RWPE2 (cell line): ENCODE measurements around the gene SLC45A3.
A peak's percentile ranks its signal among the peaks of the same experiment; 100 is the strongest.

Source experiments
- ATAC-seq: fragments of 200-7000 bp; cut with Tn5 transposase; 3 replicates; pipeline ENCODE4 v1.9.1; 2021; ENCODE audit warnings: low read depth
- DNase-seq: peaks from one replicate; pipeline ENCODE4 v3.0.0-alpha.2; 2020; ENCODE audit warnings: low spot score
- H3K27ac ChIP-seq: fragments of 450-650 bp; 2 replicates; pipeline ENCODE4 v1.5.1; 2017; ENCODE audit warnings: mild to moderate bottlenecking; ENCODE audit not compliant: poor library complexity, severe bottlenecking
- H3K27me3 ChIP-seq: fragments of 250-450 bp; sonication (Bioruptor Pico); 2 replicates; pipeline ENCODE4 v1.5.1; 2021; ENCODE audit warnings: mild to moderate bottlenecking, moderate library complexity; ENCODE audit not compliant: insufficient read depth, poor library complexity, severe bottlenecking
- H3K36me3 ChIP-seq: fragments of 250-450 bp; sonication (Bioruptor Pico); 2 replicates; pipeline ENCODE4 v1.5.1; 2020; ENCODE audit warnings: low read depth, mild to moderate bottlenecking, moderate library complexity
- H3K4me1 ChIP-seq: fragments of 250-450 bp; sonication (Bioruptor Pico); 2 replicates; pipeline ENCODE4 v1.5.1; 2021; ENCODE audit warnings: mild to moderate bottlenecking, moderate library complexity; ENCODE audit not compliant: insufficient read depth, poor library complexity, severe bottlenecking
- H3K4me3 ChIP-seq: fragments of 250-450 bp; sonication (Bioruptor Pico); 2 replicates; pipeline ENCODE4 v1.5.1; 2021; ENCODE audit warnings: mild to moderate bottlenecking, moderate library complexity; ENCODE audit not compliant: severe bottlenecking
- H3K9me3 ChIP-seq: fragments of 250-450 bp; sonication (Bioruptor Pico); 2 replicates; pipeline ENCODE4 v1.5.1; 2021; ENCODE audit warnings: mild to moderate bottlenecking, moderate library complexity; ENCODE audit not compliant: severe bottlenecking
- CTCF ChIP-seq: fragments of 450-650 bp; IDR thresholded peaks from one replicate; pipeline ENCODE4 v1.5.1; 2017; ENCODE audit warnings: mild to moderate bottlenecking, moderate library complexity; ENCODE audit not compliant: poor library complexity, severe bottlenecking

Gene SLC45A3

GRCh38 chr1:205700865-205701401, 20.6 kb upstream of the SLC45A3 start:
- no peaks in the 10 kb centered on the region for H3K36me3 ChIP-seq
- no peak overlapping the region for H3K27ac ChIP-seq
- ATAC-seq (peak; percentile 30; the same call in 2 of the 3 replicates), DNase-seq (no peak)
- H3K4me1 ChIP-seq, result no peaks in the 10 kb centered on the region
- TF ChIP-seq CTCF, result no peak
- H3K27me3 ChIP-seq, result no peaks in the 10 kb centered on the region
- no peak overlapping the region for H3K4me3 ChIP-seq
- H3K9me3 ChIP-seq, result no peaks in the 10 kb centered on the region

GRCh38 chr1:205699416-205699815, 19.1 kb upstream of the SLC45A3 start:
- Histone ChIP-seq H3K36me3 (no peaks in the 10 kb centered on the region), H3K27ac (no peak overlapping the region), H3K4me1 (no peaks in the 10 kb centered on the region), H3K9me3 (no peaks in the 10 kb centered on the region), H3K4me3 (no peak overlapping the region), H3K27me3 (no peaks in the 10 kb centered on the region)
- no peak for TF ChIP-seq CTCF
- no peak for ATAC-seq
- DNase-seq, result no peak

- TF ChIP-seq CTCF, result no peak
- H3K4me1 ChIP-seq, result no peaks in the 10 kb centered on the region
- no peaks in the 10 kb centered on the region for H3K27me3 ChIP-seq
- H3K27ac ChIP-seq, result no peak overlapping the region
- H3K36me3 ChIP-seq, result no peaks in the 10 kb centered on the region
- DNase-seq (no peak), ATAC-seq (no peak)
- H3K9me3 ChIP-seq, result no peaks in the 10 kb centered on the region
- no peak overlapping the region for H3K4me3 ChIP-seq
Observed at GRCh38 chr1:205698921-205699320, 18.6 kb upstream of the SLC45A3 start.

GRCh38 chr1:205693421-205693991, 13.2 kb upstream of the SLC45A3 start:
- H3K36me3 ChIP-seq, result no peaks in the 10 kb centered on the region
- no peak overlapping the region for H3K4me3 ChIP-seq
- no peak for DNase-seq
- no peaks in the 10 kb centered on the region for H3K4me1 ChIP-seq
- no peak for TF ChIP-seq CTCF
- no peaks in the 10 kb centered on the region for H3K9me3 ChIP-seq
- no peaks in the 10 kb centered on the region for H3K27me3 ChIP-seq
- H3K27ac ChIP-seq, result no peak overlapping the region
- ATAC-seq, result no peak

- H3K4me1 ChIP-seq, result no peaks in the 10 kb centered on the region
- H3K4me3 ChIP-seq, result no peak overlapping the region
- no peak overlapping the region for H3K27ac ChIP-seq
- H3K27me3 ChIP-seq, result no peaks in the 10 kb centered on the region
- no peak for DNase-seq
- TF ChIP-seq CTCF, result no peak
- H3K9me3 ChIP-seq, result no peaks in the 10 kb centered on the region
- ATAC-seq, result no peak
- H3K36me3 ChIP-seq, result no peaks in the 10 kb centered on the region
Observed at GRCh38 chr1:205692423-205692822, 12.1 kb upstream of the SLC45A3 start.
